ENCODE data around the gene PSMB5.

- TF ChIP-seq POLR2A (IDR thresholded peaks at IDR 0.05) (peak in 1 of 2 donors; percentile 90), CTCF (IDR thresholded peaks at IDR 0.05) (no peak), POLR2AphosphoS5 (IDR thresholded peaks at IDR 0.05; ENCODE audit: insufficient read depth in 1 of 2, low read depth in 1 of 2) (peak; percentile 94 to 98)
Measured at GRCh38 chr14:23006544-23007419, 27.9 kb downstream of the PSMB5 start.
